Esophagus muscularis mucosa (tissue), 4 donors: Measurements from ENCODE around the gene YPEL2.
A peak's percentile ranks its signal among the peaks of the same experiment; 100 is the strongest.

Experiments
- EP300 ChIP-seq: sonication (generic); formaldehyde crosslinking; IDR thresholded peaks from one replicate; pipeline ENCODE4 v1.6.1; 2017; ENCODE audit warnings: antibody characterized with exemption
- POLR2A ChIP-seq: fragments of 450-650 bp; IDR thresholded peaks from one replicate; pipeline ENCODE4 v1.6.1; 2017; ENCODE audit warnings: antibody characterized with exemption, moderate library complexity, mild to moderate bottlenecking, low read depth
- POLR2AphosphoS5 ChIP-seq, 2 donors: sonication (generic); formaldehyde crosslinking; IDR thresholded peaks; one replicate each; pipeline ENCODE4 v1.6.1; 2017; ENCODE audit warnings: antibody characterized with exemption in 2 of 2
- TF ChIP-seq, protein P1 (sequence below), 3 experiments: fragments of 200-600 bp in 2 of 3; fragments of 450-650 bp in 1 of 3; sonication (generic) in 2 of 3; IDR thresholded peaks; one replicate each; pipeline ENCODE4 v1.5.1; 2017 to 2019; ENCODE audit warnings: antibody characterized with exemption in 3 of 3, mild to moderate bottlenecking in 2 of 3, moderate library complexity in 1 of 3

DNA sequence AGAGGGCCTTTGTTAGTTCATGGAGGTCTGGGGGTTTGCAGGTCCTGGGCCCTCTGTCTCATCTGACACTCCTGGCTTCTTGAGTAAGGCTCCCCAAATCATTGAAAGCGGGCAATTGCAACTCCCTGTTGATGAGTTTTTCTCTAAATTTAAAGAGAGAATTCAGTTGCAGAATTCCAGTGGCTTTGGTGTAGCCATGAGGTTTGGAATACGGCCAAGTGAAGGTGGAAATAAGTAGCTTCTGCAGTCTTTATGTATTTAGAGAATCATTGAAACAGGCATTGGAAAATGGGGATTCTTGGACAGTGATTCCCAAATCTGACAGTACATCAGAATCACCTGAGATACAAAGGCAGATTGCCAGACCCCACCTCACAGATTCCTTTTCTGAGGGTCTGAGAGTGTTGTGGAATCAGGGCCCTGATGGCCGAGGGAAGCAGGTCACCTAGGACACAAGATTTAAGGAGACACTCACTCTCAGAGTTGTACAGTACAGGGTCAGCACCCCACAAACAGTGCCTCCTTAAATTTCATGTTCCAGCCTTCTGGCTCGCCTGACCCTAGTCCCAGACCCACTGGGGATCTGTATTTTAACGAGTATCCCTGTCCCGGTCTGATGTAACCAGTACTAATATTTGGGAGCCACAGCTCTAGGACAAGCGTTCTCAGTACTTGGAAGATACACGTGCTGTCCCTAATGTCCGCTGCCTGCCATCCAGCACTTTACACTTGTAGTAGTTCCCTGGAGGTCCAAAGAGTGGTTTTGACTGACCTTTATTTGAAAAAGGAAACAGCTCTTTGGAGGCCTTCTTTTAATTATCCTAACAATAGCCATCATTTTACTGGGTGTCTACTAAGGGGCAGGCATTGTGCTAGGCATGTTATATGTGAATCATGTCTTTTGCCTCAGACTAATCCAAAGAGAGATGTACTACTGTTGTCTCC, 37.8 kb downstream of the YPEL2 start:
- TF ChIP-seq, protein P1, sequence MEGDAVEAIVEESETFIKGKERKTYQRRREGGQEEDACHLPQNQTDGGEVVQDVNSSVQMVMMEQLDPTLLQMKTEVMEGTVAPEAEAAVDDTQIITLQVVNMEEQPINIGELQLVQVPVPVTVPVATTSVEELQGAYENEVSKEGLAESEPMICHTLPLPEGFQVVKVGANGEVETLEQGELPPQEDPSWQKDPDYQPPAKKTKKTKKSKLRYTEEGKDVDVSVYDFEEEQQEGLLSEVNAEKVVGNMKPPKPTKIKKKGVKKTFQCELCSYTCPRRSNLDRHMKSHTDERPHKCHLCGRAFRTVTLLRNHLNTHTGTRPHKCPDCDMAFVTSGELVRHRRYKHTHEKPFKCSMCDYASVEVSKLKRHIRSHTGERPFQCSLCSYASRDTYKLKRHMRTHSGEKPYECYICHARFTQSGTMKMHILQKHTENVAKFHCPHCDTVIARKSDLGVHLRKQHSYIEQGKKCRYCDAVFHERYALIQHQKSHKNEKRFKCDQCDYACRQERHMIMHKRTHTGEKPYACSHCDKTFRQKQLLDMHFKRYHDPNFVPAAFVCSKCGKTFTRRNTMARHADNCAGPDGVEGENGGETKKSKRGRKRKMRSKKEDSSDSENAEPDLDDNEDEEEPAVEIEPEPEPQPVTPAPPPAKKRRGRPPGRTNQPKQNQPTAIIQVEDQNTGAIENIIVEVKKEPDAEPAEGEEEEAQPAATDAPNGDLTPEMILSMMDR (IDR thresholded peaks at IDR 0.05): no peak
- TF ChIP-seq POLR2AphosphoS5 (IDR thresholded peaks at IDR 0.05): peak in 1 of 2 donors; percentile 28
- TF ChIP-seq EP300: no peak
- TF ChIP-seq POLR2A: no peak
